HG03565 (cell line): Measurements from ENCODE around the gene ANKRD37.

ENCODE experiments used
- ATAC-seq: cut with Tn5 transposase; IDR thresholded peaks from one replicate; pipeline ENCODE4 v1.9.1; 2021; ENCODE audit warnings: mild to moderate bottlenecking, moderate library complexity; ENCODE audit not compliant: unreplicated experiment

ANKRD37 gene

DNA sequence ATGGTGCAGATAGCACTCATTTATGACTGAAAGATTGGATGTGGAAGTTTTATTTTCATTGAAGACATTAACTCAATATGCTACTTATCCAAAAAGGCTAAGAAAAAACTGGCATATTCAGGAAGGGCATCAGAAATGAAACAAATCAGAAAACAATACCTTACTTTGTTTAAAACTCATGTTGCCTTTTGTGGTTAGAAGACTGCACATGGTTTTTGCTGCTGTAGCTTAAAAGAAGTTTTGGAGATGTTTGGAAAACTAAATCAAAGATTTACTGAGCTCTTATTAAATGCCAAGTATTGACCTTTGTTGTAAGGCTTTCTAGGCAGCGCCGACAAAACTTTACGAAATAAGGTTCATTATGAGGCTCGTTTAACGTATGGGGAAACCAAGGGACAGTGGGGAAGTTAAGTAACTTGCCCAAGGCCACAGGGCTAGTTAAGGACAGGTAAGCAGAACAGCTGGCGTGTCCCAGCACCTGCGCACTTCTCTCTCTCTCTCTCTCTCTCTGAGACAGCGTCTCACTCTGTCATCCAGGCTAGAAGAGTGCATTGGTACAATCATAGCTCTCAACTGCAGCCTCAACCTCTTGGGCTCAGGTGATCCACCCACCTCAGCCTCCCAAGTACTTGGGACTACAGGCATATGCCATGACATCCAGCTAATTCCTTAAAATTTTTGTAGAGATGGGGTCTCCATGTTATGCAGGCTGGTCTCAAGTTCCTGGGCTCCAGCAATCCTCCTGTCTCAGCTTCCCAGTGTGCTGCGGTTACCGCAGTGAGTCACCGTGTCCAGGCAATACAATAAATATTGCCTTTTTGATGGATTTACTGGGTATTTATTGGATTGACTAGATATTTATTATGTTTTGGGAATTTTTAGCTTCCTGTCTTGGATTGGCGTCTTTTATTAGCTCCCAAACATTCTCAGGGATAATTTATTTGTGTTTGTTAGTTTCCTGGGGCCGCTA is 17.0 kb upstream of the ANKRD37 start:
- no peak for ATAC-seq

DNA sequence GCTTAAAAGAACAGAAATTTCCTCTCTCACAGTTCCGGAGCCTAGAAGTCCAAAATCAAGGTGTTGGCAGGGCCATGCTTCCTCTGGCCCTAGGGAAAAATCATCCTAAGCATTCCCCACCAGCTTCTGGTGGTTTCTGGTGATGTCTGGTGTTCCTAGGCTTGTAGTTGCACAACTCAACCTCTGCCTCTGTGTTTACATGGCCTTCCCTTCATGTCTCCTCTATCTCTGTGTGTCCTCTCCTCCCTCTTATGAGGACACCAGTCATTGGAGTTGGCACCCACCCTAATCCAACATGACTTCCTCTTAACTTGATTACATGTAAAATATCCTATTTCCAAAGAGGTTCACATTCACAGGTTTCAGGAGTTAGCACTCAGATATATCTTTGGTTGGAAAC is 16.3 kb upstream of the ANKRD37 start:
- no peak for ATAC-seq

DNA sequence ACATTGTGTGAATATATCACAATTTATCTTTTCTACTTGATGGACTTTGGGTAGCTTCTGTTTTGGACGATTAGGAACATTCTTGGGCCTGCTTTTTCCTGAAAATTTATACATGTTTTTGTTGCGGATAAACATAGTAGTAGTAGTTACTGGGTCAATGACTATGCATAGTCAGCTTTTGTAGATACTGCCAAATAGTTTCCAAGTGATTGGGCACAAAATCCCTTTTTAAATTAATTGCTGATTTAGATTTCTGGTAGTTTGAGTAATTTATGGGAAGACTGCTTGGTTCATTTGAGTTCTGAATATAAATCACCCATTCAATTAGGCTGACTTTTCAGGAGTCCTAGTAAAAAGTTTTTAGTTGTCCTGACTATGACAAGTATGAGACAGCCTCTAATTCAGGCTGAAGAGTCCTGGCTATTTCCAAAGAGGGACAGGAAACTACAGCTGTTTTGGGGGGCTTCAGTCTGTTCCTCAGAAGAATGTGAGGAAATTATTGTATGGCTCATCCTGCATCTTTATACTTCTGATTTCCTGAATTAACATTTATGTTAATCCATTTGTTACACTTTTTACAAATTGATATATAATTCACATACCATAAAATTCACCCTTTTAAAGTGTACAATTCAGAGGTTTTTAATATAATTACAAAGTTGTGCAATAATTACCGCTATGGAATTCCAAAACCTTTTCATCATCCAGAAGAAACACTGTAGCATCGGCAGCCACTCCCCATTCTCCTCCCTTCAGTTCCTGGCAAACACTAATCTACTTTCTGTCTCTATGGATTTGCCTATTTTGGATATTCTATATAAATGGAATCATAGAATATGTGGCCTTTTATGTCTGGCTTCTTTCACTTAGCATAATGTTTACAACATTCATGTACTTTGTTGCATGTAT is 15.1 kb upstream of the ANKRD37 start:
- no peak for ATAC-seq

DNA sequence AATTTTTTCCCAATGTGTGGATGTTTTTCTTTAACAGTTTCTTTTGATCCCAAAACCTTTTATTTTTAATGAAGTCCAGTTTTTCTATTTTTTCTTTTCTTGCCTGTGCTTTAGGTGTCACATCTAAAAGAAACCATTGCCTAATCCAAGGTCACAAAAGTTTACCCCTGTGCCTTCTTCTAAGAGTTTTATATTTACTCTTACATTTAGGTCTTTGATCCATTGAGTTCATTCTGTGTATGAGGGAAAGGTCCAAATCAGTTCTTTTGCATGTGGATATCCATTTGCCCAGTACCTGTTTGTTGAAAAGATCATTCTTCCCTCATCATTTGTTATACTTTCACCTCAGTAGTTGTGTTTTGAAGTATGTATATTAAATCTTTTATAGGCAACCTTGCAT is 13.9 kb upstream of the ANKRD37 start:
- no peak for ATAC-seq

DNA sequence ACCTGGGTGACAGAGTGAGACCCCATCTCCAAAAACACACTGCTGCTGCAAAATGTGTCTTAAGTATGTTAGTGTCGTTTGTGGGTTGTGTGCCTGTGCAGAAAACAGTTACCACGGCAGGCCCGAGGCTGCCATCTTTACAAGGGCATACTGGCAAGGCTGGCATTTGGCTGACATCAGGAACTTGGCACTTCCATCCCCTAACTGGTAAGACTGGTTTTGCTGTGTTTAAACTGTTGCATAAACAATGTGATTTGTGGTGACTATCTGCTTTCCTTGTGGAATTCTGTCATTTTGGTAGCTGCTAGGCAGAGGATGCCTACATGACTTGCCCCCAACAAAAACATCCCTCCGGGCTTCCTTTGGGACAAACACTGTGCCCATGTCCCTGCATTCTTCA is 13.2 kb upstream of the ANKRD37 start:
- ATAC-seq: no peak

DNA sequence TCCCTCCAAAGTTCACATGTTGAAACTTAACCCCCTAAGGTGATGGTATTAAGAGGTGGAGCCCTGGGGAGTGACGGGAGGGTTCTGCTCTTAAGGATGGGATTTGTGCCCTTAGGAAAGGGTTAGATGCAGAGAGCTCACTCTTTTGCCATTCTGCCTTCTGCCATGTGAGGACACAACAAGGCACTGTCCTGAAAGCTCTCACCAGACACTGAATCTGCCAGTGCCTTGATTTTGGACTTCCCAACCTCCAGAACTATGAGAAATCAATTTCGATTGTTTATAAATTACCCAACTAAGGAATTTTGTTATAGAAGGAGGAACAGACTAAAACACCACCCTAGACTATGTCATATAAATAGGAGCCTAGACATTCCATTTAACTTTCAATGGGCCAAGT is 12.6 kb upstream of the ANKRD37 start:
- no peak for ATAC-seq

DNA sequence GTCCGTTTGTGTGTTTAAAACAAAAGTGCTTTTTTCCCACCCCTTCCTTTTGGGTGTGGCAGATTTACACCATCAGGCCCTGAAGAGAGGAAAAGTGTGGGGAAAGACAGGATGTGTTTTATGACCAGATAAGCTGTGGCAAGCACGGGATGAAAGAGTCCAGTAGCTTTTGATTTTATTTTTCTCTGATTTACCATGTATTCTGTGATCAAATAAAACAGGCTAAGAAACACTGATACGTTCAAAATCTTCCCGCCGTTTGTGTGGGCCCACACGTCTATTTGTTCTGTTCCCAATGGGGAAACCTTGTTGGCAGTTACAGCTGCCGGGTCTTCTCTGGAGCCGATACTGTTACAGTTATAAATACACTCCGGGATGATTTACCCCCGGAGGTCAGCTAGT is 11.7 kb upstream of the ANKRD37 start:
- ATAC-seq: no peak

DNA sequence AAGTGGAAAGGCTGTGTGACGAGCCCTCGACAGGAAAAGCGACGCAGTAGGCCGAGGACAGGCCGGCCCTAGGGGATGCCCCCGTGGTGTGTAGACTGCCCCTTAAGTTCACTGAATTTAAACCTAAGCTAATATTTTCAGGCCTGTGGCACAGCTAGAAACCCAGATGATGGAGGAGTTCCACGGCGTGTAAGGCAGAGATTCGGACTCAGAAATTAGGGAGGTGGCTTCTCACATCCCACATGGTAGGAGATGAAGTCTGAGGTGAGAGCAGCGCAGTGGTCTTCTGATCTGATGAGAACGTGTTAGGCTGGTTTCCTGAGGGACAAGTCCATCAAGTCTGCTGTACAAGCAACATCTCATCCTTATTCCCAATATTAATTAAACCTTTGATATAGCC is 8.7 kb upstream of the ANKRD37 start:
- no peak for ATAC-seq

DNA sequence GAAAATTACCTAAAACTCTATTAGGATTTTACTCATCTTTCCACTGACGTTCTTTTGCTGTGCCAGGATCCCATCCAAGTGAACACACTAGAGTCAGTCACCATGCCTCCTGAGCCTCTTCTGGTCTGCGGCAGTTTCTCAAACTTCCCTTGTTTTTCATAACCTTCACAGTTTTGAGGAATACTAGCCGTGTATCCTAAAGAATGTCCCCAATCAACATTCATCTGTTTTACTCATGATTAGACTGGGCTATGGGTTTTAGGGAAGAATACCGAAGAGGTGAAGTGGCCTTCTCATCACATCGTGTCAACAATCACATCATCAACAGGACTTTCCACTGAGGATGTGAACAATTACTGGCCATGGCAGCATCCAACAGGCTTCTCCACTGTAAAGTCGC is 5.7 kb upstream of the ANKRD37 start:
- no peak for ATAC-seq

DNA sequence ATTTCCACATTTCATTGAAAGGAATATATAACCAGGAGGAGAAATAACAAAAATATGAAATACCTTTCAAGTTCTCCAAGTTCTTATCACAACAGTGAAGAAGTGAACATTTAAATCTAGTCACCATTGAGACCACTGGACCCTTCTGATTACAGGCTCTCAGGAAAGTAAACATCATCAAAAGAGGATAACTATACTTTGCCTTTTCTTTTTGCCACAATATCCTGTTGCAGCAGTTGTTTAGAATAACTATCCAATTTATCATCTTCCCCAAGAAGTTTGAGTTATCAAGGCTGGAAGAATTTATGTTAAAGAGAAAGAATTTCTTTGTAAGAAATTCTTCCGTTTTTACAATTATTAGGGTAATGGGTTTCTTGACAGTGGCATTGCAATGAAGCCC is 4.5 kb upstream of the ANKRD37 start:
- ATAC-seq: no peak

DNA sequence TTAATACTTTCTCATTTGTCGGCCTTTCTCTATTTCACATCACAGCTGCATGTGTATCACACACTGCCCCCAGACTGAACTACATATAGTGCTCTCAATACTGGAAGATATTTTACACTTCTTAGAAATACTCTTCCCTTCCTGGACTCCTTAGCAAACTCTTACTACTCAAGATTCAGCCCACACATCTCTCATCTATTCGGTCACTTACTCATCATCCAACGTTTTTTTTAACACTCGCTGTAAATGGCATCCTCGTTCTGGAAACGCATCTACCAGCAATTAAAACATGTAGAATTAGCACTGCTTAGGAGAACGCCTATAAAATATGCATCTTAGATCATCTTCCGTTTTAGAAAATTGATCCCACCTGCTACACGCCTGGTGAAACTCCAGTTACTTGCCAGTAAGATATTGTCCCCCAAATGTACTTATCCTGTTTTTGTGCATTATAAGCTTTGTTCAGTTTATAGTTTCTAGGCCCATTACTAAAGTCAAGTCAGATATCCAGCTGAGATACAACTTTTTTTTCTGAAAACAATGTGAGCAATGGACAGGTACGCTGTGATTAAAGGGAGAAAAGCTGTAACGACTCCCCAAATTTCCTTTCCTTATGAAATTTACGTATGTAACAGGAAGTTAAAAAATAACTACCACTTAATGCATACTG is 1.9 kb upstream of the ANKRD37 start:
- no peak for ATAC-seq

DNA sequence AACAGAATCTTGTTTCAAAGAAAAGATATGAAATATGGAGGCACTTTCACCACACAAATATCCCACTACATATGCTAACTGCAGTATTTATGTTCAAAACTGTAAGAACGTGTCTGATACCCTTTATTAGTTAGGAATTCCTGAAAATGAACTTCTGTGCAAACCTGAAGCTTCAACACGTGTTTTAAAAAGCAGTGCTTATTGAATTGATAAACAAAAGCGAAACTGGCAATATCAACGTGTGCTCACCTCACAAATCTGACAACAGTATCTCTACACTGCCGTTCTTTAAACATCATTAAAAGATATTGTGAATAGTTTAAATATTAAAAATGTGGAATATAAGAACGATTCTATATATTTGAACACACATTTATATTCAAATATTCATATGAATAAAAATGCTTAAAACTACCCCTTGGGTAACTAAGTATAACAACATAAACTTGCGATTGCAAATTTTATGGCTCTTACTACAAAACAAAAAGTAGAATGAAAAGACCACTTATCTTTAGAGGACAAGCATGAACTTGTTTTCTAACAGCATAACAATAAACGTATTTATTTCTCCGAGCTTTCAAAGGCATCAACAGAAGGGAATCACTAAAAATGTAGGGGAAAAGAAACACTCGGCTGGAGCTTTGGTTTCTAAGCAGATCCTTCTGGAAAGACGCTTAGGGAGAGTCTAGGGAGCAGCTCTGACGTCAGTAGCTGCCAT is 1.2 kb upstream of the ANKRD37 start, which contains the start of gene LRP2BP:
TSS of gene LRP2BP (minus strand) at position 687 of the 718 bp plus-strand sequence. CDS start 17,738 bp downstream, outside the sequence.
- no peak for ATAC-seq

DNA sequence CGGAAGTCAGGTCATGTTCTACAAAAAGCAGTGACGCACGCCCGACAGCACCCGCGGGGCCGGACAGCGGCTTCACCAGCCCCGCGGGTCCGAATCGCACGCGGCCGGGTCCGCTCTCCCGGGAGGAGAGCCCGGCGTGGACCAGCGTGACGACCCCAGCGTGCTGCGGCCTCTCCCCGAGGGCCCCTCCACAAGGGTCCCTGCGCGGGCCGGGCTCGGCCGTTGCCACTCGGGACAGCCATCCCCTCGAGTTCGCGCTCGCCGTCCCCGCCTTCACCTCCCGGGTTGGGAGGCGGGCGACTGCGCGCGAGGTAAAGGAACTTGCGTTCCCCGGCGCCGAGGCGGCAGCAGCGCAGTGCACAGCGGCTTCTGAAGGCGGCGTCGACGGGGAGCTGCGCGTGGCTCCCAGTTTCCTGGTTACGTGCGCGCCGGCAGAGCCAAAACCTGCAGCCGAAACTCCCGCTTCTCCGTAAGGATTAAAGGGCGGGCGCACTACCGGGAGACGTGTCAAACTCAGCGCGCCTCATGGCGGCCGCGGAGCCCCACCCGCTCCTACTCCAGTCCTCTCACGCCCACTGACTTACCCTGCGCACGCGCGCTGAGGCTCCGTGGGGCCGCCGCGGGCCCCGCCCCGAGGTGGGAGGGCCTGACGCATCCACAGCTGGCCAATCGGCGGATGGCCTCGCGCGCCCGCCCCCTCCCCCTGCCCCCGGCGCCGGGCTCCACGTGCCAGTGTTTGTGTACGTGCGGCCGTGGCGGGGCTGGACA is 501 bp upstream of the ANKRD37 start:
- ATAC-seq: peak; percentile 64

DNA sequence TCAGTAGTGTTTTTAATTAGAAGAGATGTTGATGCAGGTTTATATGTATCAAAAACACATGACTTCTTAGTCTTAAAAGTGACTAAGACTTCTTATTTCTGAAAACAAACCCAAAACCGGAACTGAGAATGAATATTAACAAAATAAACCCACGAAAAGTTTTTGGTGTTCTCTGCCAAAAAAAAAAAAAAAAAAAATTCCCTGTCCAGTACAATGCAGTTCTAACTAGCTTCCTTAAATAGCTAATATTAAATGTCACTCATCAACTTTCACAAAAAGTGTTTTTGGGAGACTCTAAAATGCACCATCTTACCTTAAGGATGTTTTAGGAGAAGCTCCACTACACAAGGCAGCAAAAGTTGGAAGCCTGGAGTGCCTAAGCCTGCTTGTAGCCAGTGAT is 2.0 kb downstream of the ANKRD37 start:
- ATAC-seq: no peak

DNA sequence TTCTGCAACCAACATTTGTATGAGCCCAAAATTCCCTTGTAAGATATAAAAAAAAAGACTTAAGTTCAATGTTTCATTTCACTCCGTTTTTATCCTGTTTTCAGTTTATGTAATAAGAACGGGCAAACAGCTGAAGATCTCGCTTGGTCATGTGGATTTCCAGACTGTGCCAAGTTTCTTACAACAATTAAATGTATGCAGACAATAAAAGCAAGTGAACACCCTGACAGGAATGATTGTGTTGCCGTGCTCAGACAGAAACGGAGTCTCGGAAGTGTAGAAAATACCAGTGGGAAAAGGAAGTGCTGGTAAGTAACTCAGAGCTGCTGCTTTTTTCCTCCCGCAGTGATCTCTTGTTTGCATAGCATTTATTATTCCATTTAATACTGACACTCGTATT is 2.8 kb downstream of the ANKRD37 start:
- ATAC-seq: no peak

DNA sequence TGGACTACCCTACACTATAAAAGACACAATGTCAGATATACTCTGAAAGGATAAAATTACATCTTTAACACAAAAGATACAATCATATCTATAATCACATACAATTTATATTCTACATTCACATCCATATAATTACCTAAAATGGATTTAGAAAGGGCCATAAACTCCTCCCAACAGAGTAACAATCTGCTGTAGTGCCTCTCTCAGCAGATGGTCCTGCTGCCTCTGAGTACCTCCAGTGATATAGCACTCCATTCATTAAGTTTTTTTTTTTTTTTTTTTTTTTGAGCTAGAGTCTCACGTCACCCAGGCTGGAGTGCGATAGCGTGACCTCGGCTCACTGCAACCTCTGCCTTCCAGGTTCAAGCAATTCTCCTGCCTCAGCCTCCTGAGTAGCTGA is 7.4 kb downstream of the ANKRD37 start:
- no peak for ATAC-seq

DNA sequence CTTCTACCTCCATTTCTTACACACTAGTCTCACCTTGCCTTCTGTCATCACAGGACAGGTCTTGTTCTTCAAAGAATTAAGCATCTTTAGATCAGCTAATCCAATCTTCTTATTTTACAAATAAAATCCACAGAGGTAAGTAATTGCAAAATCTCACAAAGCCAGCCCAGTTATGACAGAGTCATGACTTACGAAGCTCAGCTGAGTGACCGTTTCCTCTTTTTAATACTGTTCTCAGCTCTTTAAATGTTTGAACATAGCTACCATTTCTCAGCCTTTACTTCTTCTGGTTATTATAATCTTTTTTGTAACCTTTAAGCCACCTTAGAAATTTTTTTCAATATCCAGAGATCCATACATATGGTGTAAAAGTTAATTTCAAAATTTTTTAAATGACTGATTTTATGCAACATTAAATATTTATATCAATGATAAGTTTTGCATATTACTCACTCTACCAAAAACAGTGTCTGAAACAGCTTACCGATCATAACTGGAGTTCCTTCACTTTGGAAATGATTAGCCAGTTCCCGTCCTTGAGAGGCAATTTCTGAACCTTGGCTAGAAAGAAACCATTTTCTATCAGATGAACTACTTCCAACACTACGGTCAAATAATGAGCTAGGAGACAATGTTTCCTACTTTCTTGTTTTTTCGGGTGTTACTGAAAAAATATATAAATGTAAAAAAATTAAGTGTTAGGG is 8.8 kb downstream of the ANKRD37 start:
- peak; percentile 49 for ATAC-seq

DNA sequence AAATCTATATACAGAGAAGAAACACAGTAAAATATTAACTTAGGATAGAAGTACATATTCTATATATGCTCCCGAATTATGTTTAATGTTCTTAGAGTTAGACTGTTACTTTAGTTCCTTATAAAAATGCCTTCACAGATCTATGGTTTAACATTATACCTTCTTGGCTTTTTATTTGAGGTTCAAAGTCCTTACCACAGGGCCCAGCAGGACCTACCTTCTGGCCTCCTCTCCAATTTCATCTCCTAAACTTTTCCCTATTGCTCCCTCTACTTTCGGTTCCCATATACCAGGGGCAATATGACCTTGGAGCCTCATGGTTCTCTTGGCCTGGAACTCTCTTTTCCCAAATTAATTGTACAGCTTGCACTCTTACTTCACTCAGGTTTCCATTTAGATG is 11.8 kb downstream of the ANKRD37 start:
- ATAC-seq: no peak

DNA sequence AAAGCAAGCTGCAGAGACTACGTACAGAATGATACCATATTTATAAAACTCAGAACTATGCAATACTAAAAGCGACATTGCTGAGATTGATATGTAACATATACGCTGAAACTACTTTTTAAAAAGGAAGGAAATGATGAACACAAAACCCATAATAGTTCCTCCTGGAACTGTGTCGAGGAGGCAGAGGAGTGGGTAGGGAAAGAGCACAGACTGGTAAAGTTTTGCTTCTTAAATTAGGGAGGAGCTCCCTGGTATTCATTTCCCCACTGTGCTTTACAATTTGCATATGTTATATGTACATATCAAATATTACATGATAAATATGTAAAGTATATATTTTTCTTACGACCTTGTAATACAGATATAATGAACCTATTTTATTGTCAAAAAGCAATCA is 15.2 kb downstream of the ANKRD37 start:
- no peak for ATAC-seq
